Measurements from ENCODE around the gene LRRC8D.

The LRRC8D gene

GRCh38 chr1:89807983-89808382, 12.8 kb upstream of the LRRC8D start:
- no peak for FAIRE-seq

- no peak for FAIRE-seq
These were observed 12.3 kb upstream of the LRRC8D start for GRCh38 chr1:89808441-89809117.

GRCh38 chr1:89809556-89809955, 11.3 kb upstream of the LRRC8D start:
- no peak for FAIRE-seq

GRCh38 chr1:89810302-89810701, 10.5 kb upstream of the LRRC8D start:
- no peak for FAIRE-seq

- no peak for FAIRE-seq
These were observed 10.0 kb upstream of the LRRC8D start for GRCh38 chr1:89810880-89811279.

GRCh38 chr1:89812992-89813391, 7.8 kb upstream of the LRRC8D start:
- no peak for FAIRE-seq

- no peak for FAIRE-seq
These were observed 5.8 kb upstream of the LRRC8D start for GRCh38 chr1:89815040-89815439.

GRCh38 chr1:89815611-89816010, 5.2 kb upstream of the LRRC8D start:
- FAIRE-seq, result no peak

- no peak for FAIRE-seq
These were observed 4.5 kb upstream of the LRRC8D start for GRCh38 chr1:89816366-89816765.

- no peak for FAIRE-seq
These were observed 683 bp downstream of the LRRC8D start for GRCh38 chr1:89821322-89822108.

GRCh38 chr1:89822109-89822962, 1.5 kb downstream of the LRRC8D start:
- FAIRE-seq, result no peak

GRCh38 chr1:89822999-89823628, 2.3 kb downstream of the LRRC8D start:
- no peak for FAIRE-seq

- FAIRE-seq, result no peak
These were observed 3.0 kb downstream of the LRRC8D start for GRCh38 chr1:89823679-89824292.

- no peak for FAIRE-seq
These were observed 5.8 kb downstream of the LRRC8D start for GRCh38 chr1:89826594-89826993.

- no peak for FAIRE-seq
These were observed 6.5 kb downstream of the LRRC8D start for GRCh38 chr1:89827330-89827729.

GRCh38 chr1:89827902-89828301, 7.1 kb downstream of the LRRC8D start:
- FAIRE-seq, result no peak

- no peak for FAIRE-seq
These were observed 8.4 kb downstream of the LRRC8D start for GRCh38 chr1:89829186-89829585.

- FAIRE-seq, result no peak
These were observed 10.8 kb downstream of the LRRC8D start for GRCh38 chr1:89831462-89832120.

- FAIRE-seq, result no peak
These were observed 11.8 kb downstream of the LRRC8D start for GRCh38 chr1:89832496-89833127.

GRCh38 chr1:89833183-89834082, 12.6 kb downstream of the LRRC8D start:
- no peak for FAIRE-seq

Data from islet of Langerhans (tissue), 1 donor.